Upper lobe of right lung (tissue), 1 donor: ENCODE results near the gene ARHGDIA. TPM values are rescaled to one million over a fixed set of nuclear protein-coding genes. Genes with fewer than 3 reads are reported as not detected.

Experiments
- ATAC-seq: fragments of 200-7000 bp; cut with Tn5 transposase; one replicate; pipeline ENCODE4 v1.9.1; 2020; ENCODE audit warnings: mild to moderate bottlenecking, moderate library complexity
- DNase-seq: peaks from one replicate; pipeline ENCODE4 v3.0.0-alpha.2; 2020
- H3K27ac ChIP-seq: fragments of 200-600 bp; one replicate; pipeline ENCODE4 v1.8.0; 2022
- H3K27me3 ChIP-seq: fragments of 200-600 bp; one replicate; pipeline ENCODE4 v1.8.0; 2022; ENCODE audit warnings: mild to moderate bottlenecking
- H3K36me3 ChIP-seq: fragments of 200-600 bp; one replicate; pipeline ENCODE4 v1.8.0; 2022
- H3K4me1 ChIP-seq: fragments of 200-600 bp; one replicate; pipeline ENCODE4 v1.8.0; 2022
- H3K4me3 ChIP-seq: fragments of 200-600 bp; one replicate; pipeline ENCODE4 v1.8.0; 2022; ENCODE audit warnings: mild to moderate bottlenecking
- H3K9me3 ChIP-seq: fragments of 200-600 bp; one replicate; pipeline ENCODE4 v1.8.0; 2022
- intact Hi-C: fragments of 100-400 bp; cut with DNase I; formaldehyde crosslinking; loops from one replicate; pipeline ENCODE4 v1.11.0; 2022
- total RNA-seq: library from RNA; stranded (reverse); fragmentation: NEBNext Ultra II Directional; extraction: Animal tissue kit (Norgen Biotek cat#: 25700); gene quantifications from one replicate; pipeline ENCODE4 v1.2.1, GENCODE V29; 2021
- TF ChIP-seq, protein P1 (sequence below): fragments of 200-600 bp; IDR thresholded peaks from one replicate; pipeline ENCODE4 v1.8.0; 2022; ENCODE audit warnings: antibody characterized with exemption
- donor health status: DM: no; HTN: yes; CAD: no; lungs with severe emphysema.

Gene ARHGDIA
- total RNA-seq, 1 donor from 2014 or later = 386 TPM

DNA sequence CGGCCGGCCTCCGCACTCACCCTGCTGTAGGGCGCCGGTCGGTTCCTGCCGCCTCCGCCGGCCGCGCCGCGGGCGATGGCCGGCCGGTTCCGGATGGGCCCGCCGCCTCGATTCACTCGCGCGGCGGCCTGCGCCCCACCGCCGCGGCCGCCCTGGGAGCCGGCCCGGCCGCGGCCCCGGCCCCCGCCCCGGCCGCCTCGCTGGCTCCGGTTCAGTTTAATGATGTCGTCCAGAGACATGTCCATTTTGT lies 20.1 kb upstream of the ARHGDIA start:
- Histone ChIP-seq H3K4me1 (peaks cover 26% of the 10 kb centered on the region), H3K27ac (peak overlapping the region; percentile 87), H3K27me3 (no peaks in the 10 kb centered on the region), H3K36me3 (peaks cover 59% of the 10 kb centered on the region), H3K4me3 (peak overlapping the region; percentile 91), H3K9me3 (no peaks in the 10 kb centered on the region)
- TF ChIP-seq, protein P1, sequence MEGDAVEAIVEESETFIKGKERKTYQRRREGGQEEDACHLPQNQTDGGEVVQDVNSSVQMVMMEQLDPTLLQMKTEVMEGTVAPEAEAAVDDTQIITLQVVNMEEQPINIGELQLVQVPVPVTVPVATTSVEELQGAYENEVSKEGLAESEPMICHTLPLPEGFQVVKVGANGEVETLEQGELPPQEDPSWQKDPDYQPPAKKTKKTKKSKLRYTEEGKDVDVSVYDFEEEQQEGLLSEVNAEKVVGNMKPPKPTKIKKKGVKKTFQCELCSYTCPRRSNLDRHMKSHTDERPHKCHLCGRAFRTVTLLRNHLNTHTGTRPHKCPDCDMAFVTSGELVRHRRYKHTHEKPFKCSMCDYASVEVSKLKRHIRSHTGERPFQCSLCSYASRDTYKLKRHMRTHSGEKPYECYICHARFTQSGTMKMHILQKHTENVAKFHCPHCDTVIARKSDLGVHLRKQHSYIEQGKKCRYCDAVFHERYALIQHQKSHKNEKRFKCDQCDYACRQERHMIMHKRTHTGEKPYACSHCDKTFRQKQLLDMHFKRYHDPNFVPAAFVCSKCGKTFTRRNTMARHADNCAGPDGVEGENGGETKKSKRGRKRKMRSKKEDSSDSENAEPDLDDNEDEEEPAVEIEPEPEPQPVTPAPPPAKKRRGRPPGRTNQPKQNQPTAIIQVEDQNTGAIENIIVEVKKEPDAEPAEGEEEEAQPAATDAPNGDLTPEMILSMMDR = no peak
- ATAC-seq (no peak), DNase-seq (no peak)
- intact Hi-C loops = no loop called here

DNA sequence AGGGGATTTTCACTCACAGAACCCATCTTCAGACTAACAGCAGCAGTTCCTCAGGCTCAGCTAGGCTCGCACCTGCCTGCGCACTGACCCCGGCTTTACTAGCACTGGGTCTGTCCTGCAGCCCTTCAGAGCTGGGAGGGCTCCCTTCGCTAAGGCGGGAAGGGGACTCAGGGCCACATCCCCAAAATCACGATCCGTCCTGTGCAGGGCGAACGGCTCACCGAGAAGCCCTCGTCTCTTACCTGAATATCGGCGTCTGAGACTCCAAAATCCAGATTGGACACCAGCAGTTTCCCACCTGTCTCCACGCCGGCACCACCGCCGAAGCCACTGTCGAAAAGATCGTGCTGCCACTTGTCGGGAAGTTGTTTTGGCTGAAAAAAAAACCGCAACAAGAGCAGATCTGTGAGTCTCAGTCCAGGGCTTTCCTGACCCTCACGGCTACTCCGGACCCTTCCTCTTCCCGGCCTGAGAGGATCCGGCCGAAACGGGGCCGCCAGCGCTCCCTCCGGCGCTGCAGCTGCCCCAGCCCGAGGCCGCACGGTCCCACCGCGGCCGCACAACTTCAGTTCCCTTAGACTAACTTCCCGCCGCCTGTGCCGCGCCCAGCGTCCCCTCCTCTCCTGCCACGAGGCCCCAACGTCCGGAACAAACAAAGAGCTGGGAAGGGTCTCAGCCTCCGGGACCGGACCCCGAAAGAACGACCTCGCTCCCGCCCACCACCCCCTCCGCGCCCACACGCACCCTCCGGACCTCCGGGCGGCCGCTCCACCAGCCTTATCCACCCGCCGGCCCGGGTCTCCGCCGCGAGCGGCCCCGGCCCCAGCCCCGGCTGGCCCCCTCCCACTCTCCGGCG lies 19.5 kb upstream of the ARHGDIA start:
- intact Hi-C loops = no loop called here
- Histone ChIP-seq H3K4me3 (peak overlapping the region; percentile 91), H3K27me3 (no peaks in the 10 kb centered on the region), H3K27ac (peak overlapping the region; percentile 87), H3K36me3 (peaks cover 59% of the 10 kb centered on the region), H3K4me1 (peaks cover 26% of the 10 kb centered on the region), H3K9me3 (no peaks in the 10 kb centered on the region)
- TF ChIP-seq, protein P1 = no peak
- ATAC-seq (no peak), DNase-seq (no peak)

DNA sequence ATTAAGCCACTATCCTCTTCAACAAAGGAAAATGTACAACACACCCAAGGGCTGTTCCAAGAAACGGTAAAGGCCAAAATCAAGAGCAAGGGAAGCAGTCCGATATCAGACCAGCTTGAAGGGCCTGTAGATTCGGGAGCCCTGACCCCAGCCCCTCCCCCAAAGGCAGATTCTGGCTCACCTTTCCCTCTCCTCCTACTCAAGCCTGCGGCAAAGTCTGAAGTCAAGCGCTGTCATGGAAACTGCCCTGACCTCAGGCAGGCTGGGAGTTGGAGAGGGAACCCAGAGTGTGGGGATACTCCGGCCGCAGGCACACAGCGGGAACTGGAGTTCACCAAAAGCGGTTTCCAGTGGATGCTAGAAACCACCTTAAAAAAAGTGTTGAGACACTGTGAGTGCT lies 18.5 kb upstream of the ARHGDIA start:
- H3K27me3 ChIP-seq = no peaks in the 10 kb centered on the region
- no peak overlapping the region for H3K4me3 ChIP-seq
- H3K9me3 ChIP-seq = no peaks in the 10 kb centered on the region
- TF ChIP-seq, protein P1 = no peak
- H3K36me3 ChIP-seq = peaks cover 61% of the 10 kb centered on the region
- no peak for DNase-seq
- intact Hi-C loops = no loop called here
- peaks cover 26% of the 10 kb centered on the region for H3K4me1 ChIP-seq
- no peak for ATAC-seq
- no peak overlapping the region for H3K27ac ChIP-seq

DNA sequence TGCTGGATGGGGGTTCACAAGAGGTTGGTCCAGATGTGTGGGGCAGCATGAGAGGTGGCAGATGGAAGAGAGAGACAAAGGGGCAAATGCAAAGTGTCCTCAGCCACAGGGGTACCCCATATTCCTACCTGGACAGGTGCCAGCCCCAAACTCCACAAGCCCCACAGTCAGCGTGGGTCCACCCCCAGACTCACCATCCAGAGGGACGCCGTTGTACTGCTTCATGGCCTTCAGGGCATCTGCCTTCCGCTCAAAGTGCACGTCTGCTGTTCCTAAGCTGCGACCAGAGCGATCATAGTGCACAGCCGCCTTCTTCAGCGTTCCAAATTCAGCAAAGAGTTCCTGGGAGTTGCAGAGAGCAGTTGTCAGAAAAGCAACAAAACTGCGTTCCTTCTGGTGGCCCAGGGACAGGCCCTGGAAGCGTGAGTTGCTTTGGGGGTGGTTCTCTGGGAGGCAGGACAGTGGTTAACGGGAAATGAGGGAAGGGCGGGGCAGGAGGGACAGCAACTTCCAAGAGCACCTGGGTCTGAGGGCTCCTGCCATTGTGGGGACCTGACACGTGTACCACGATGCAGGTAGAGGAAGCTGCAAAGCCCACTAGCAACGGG lies 18.0 kb upstream of the ARHGDIA start:
- intact Hi-C loops = no loop called here
- Histone ChIP-seq H3K27ac (no peak overlapping the region), H3K9me3 (no peaks in the 10 kb centered on the region), H3K4me1 (peaks cover 26% of the 10 kb centered on the region), H3K4me3 (no peak overlapping the region), H3K36me3 (peaks cover 58% of the 10 kb centered on the region), H3K27me3 (no peaks in the 10 kb centered on the region)
- TF ChIP-seq, protein P1 = no peak
- ATAC-seq (no peak), DNase-seq (no peak)

DNA sequence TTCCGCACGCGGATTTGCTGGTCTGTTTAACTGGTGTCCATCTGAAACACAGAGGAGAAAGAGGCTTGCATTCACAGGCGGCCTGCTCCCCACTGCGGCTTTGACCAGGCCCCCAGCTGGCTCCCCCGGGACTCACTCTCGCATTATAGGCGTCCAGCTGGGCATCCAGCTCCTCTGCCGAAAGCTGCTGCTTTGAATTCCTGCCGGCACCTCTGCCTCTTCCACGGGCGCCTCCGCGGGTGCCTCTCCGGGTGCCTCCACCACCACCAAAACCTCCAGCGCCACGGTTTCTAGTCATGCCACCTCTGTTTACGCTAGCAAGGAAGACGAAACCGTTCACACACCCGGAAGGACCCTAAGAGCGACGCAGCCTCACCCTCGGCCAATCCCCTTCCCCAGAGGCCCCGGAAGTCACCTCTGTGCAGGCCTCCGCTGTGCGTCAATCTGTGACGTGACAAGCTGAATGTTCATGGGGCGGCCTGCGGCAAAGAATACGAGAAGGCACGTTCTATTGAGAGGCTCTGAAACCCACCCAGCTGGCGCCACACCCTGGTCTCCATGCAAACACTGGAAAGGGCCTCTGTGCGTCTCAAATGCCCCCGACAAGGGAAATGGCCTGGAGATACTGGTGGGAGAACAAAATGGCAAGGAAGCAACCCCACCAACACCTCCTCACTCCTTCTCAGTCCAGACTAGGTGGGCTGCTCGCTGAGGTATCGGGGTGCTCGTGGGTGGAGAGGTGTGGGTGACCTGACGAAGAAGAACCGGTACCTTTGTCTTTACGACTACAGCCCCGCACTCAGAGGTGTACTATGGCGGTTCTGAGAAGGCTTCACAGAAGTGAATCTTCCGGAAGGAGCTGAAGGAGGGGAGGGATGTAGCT lies 17.2 kb upstream of the ARHGDIA start:
- ATAC-seq = no peak
- DNase-seq = no peak
- TF ChIP-seq, protein P1 = no peak
- Histone ChIP-seq H3K4me3 (no peak overlapping the region), H3K27ac (no peak overlapping the region), H3K4me1 (peaks cover 26% of the 10 kb centered on the region), H3K27me3 (no peaks in the 10 kb centered on the region), H3K9me3 (no peaks in the 10 kb centered on the region), H3K36me3 (peaks cover 58% of the 10 kb centered on the region)
- intact Hi-C loops = no loop called here
